Transverse colon (tissue), 4 donors: Measurements from ENCODE around the gene ST7L.

Experiments used
- POLR2A ChIP-seq: fragments of 450-650 bp; IDR thresholded peaks from one replicate; pipeline ENCODE4 v1.6.1; 2016; ENCODE audit warnings: antibody characterized with exemption, mild to moderate bottlenecking, moderate library complexity
- POLR2AphosphoS5 ChIP-seq, 3 donors: sonication (generic); formaldehyde crosslinking; IDR thresholded peaks; one replicate each; pipeline ENCODE4 v1.6.1; 2016; ENCODE audit warnings: antibody characterized with exemption in 3 of 3
- TF ChIP-seq, protein P1 (sequence below), 5 experiments: fragments of 200-600 bp in 3 of 5; fragments of 450-650 bp in 2 of 5; sonication (generic) in 3 of 5; IDR thresholded peaks; 1 replicate in 2 of 5; 2 replicates in 3 of 5; pipeline ENCODE4 v1.5.1; 2016 to 2017; ENCODE audit warnings: antibody characterized with exemption in 5 of 5, inconsistent platforms in 3 of 5, mild to moderate bottlenecking in 2 of 5, moderate library complexity in 1 of 5

DNA sequence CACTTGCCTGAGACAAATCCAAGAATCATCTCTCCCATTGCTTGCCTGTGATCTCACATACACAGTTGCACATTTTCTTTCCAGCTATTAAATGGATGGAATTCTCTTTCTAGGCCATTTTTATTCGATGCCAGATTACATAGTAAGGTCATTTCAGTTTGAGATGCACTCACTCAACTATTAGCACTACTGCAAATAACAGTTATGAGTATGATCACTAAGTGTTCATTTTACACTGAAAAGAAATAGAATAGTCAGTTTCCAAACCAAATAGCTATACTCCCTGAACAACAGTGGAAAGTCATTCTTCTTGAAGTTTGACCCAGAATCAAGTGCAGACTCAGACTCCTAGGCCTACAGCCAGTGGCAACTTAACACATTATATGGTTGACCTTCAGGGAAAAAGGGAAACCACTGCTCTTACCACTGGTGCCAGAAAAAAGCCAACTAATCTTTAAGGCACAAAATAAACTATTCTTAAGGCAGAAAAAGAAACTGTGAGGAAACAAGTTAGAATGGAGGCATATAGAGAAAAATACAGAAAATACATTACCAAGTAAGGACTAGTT is 78.6 kb downstream of the ST7L start:
- TF ChIP-seq, protein P1, sequence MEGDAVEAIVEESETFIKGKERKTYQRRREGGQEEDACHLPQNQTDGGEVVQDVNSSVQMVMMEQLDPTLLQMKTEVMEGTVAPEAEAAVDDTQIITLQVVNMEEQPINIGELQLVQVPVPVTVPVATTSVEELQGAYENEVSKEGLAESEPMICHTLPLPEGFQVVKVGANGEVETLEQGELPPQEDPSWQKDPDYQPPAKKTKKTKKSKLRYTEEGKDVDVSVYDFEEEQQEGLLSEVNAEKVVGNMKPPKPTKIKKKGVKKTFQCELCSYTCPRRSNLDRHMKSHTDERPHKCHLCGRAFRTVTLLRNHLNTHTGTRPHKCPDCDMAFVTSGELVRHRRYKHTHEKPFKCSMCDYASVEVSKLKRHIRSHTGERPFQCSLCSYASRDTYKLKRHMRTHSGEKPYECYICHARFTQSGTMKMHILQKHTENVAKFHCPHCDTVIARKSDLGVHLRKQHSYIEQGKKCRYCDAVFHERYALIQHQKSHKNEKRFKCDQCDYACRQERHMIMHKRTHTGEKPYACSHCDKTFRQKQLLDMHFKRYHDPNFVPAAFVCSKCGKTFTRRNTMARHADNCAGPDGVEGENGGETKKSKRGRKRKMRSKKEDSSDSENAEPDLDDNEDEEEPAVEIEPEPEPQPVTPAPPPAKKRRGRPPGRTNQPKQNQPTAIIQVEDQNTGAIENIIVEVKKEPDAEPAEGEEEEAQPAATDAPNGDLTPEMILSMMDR (IDR thresholded peaks at IDR 0.05), result no peak
- TF ChIP-seq POLR2AphosphoS5 (IDR thresholded peaks at IDR 0.05), result no peak
- no peak for TF ChIP-seq POLR2A
